ENCODE results near the gene SYTL3. TPM values are rescaled to one million over a fixed set of nuclear protein-coding genes. Genes with fewer than 3 reads are reported as not detected.

The SYTL3 gene
- total and polyA plus RNA-seq, 7 donors, result 1.6 to 6.9 (median 3.3) TPM

DNA sequence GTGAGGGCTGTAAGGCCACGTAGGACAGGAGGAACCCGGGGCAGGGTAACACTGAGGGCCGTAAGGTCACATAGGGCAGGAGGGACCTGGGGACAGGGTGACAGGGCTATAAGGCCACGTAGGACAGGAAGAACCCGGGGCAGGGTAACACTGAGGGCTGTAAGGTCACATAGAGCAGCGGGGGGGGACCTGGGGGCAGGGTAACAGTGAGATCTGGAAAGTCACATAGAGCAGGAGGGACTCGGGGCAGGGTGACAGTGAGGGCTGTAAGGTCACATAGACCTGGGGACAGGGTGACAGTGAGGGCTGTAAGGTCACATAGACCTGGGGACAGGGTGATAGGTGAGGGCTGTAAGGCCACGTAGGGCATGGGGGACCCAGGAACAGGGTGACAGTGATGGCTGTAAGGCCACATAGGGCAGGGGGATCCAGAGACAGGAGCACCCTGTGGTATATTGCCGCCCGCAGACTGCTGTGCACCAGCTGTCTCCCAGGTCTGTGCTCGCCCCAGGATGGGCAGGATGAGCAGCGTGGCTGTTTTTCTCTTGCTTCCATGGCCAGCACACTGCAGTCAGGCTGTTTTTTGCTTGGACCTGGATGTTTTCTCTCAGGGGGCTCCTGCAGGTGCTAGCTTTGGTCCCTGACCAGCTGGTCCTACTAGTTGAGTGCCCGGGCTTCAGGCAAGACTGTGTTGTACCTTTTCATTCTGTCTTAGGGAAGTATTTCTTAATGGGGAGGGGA, 55.7 kb downstream of the SYTL3 start:
- Histone ChIP-seq H3K27ac (peak overlapping the region; percentile 70 to 82 (median 74)), H3K36me3 (no peaks in the 10 kb centered on the region), H3K27me3 (no peaks in the 10 kb centered on the region), H3K4me1 (peaks cover 0 to 51% (median 47%) of the 10 kb centered on the region in 4 donors), H3K9me3 (no peaks in the 10 kb centered on the region), H3K4me3 (no peak overlapping the region)
- TF ChIP-seq POLR2AphosphoS5 (IDR thresholded peaks at IDR 0.05) (no peak), POLR2A (IDR thresholded peaks at IDR 0.05) (no peak), EP300 (IDR thresholded peaks at IDR 0.05) (no peak)
- TF ChIP-seq, protein P1, sequence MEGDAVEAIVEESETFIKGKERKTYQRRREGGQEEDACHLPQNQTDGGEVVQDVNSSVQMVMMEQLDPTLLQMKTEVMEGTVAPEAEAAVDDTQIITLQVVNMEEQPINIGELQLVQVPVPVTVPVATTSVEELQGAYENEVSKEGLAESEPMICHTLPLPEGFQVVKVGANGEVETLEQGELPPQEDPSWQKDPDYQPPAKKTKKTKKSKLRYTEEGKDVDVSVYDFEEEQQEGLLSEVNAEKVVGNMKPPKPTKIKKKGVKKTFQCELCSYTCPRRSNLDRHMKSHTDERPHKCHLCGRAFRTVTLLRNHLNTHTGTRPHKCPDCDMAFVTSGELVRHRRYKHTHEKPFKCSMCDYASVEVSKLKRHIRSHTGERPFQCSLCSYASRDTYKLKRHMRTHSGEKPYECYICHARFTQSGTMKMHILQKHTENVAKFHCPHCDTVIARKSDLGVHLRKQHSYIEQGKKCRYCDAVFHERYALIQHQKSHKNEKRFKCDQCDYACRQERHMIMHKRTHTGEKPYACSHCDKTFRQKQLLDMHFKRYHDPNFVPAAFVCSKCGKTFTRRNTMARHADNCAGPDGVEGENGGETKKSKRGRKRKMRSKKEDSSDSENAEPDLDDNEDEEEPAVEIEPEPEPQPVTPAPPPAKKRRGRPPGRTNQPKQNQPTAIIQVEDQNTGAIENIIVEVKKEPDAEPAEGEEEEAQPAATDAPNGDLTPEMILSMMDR (IDR thresholded peaks at IDR 0.05), result no peak
- 91 to 92% methylated on average over 13 of the region's 13 CpGs for WGBS, 2 donors
- DNase-seq, result peak; percentile 64
- intact Hi-C loops (cut with DNase I), result loop anchor here (2.0 to 10.0 kb wide), 5 partner anchors 47 to 429 kb away; partner anchors contain the start of gene EZR

- Histone ChIP-seq H3K27ac (peak overlapping the region; percentile 70 to 82 (median 74)), H3K9me3 (no peaks in the 10 kb centered on the region), H3K27me3 (no peaks in the 10 kb centered on the region), H3K4me3 (no peak overlapping the region), H3K36me3 (no peaks in the 10 kb centered on the region), H3K4me1 (peaks cover 0 to 51% (median 47%) of the 10 kb centered on the region in 4 donors)
- intact Hi-C loops (cut with DNase I), result loop anchor here (2.0 to 10.0 kb wide), 5 partner anchors 46 to 428 kb away; partner anchors contain the start of gene EZR
- DNase-seq, result peak; percentile 86
- 61 to 67% methylated on average over 6 of the region's 6 CpGs for WGBS, 2 donors
- TF ChIP-seq, protein P1 (IDR thresholded peaks at IDR 0.05), result peak; percentile 36 to 66 (median 54)
- peak in 3 of 4 donors; percentile 77 to 85 (median 84) for TF ChIP-seq EP300 (IDR thresholded peaks at IDR 0.05)
- TF ChIP-seq POLR2AphosphoS5 (IDR thresholded peaks at IDR 0.05), result peak; percentile 63 to 83 (median 71)
- TF ChIP-seq POLR2A (IDR thresholded peaks at IDR 0.05), result no peak
Measured at GRCh38 chr6:158706369-158706982, 56.6 kb downstream of the SYTL3 start.

DNA sequence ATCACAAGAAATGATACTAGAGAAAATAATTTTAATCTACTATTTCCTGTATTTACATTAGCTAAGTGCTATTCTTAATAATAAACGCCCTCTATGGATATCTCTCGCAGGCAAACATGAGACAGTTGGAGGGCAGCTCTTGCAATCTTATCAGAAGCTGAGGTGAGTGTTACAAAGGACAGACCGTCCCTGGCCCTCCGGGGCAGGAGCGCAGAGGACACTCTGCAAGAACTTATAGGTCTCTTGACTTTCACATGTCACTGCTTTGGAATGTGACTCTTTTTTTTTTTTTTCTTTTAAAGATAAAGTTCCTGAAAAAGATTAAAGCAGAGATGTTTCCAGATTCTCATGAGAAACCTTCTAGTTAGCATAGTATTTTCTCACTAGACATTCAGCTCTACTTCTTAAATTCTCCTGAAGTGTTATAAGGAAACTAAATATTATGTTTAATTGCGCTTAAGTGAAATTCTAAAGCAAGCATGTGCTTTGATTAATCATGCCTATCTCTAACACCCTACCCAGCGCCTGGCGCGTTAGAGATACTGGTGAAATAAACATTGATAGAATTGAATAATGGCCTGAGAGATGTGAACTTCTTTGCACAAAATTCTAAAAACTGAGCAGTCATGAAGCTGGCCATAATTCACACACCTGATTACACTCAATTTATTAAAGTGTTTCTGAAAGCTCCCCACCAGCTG, 57.4 kb downstream of the SYTL3 start:
- H3K4me3 ChIP-seq, result no peak overlapping the region
- peak overlapping the region; percentile 70 to 82 (median 74) for H3K27ac ChIP-seq
- WGBS, 2 donors, result 38 to 70% methylated on average over 9 of the region's 9 CpGs
- peak; percentile 83 for DNase-seq
- intact Hi-C loops (cut with DNase I), result loop anchor here (2.0 to 10.0 kb wide), 5 partner anchors 45 to 428 kb away; partner anchors contain the start of gene EZR
- no peaks in the 10 kb centered on the region for H3K9me3 ChIP-seq
- no peaks in the 10 kb centered on the region for H3K36me3 ChIP-seq
- H3K27me3 ChIP-seq, result no peaks in the 10 kb centered on the region
- peaks cover 0 to 51% (median 47%) of the 10 kb centered on the region in 4 donors for H3K4me1 ChIP-seq
- TF ChIP-seq POLR2AphosphoS5 (IDR thresholded peaks at IDR 0.05) (peak; percentile 35 to 75 (median 52)), EP300 (IDR thresholded peaks at IDR 0.05) (peak in 2 of 4 donors; percentile 49 to 71), POLR2A (IDR thresholded peaks at IDR 0.05) (no peak)
- TF ChIP-seq, protein P1 (IDR thresholded peaks at IDR 0.05), result no peak

DNA sequence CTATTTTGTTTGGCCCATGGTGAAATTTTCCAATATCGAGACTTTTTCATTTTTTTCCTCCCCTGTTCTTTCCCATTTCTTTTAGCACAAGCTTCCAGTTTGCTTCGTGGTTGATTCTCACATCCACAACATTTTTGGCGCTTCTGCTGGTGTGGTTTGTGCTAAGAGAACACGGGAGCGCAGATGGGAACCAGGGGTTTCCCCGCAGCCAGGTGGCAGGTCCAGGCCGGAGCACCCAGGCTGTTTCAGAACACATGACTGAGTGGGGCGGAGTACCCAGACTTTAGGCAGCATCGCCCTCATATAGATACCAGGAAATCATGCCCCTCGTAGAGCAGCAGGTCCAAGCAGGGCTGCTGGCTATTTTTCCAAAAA, 58.0 kb downstream of the SYTL3 start:
- H3K4me3 ChIP-seq, result peak overlapping the region in 1 of 4 donors; percentile 7
- TF ChIP-seq POLR2AphosphoS5 (IDR thresholded peaks at IDR 0.05), result no peak
- TF ChIP-seq, protein P1 (IDR thresholded peaks at IDR 0.05), result no peak
- no peak for TF ChIP-seq EP300 (IDR thresholded peaks at IDR 0.05)
- no peak for TF ChIP-seq POLR2A (IDR thresholded peaks at IDR 0.05)
- 36 to 70% methylated on average over 10 of the region's 10 CpGs for WGBS, 2 donors
- peaks cover 0 to 51% (median 47%) of the 10 kb centered on the region in 4 donors for H3K4me1 ChIP-seq
- H3K27me3 ChIP-seq, result no peaks in the 10 kb centered on the region
- peak; percentile 61 for DNase-seq
- H3K36me3 ChIP-seq, result no peaks in the 10 kb centered on the region
- no peaks in the 10 kb centered on the region for H3K9me3 ChIP-seq
- H3K27ac ChIP-seq, result peak overlapping the region; percentile 70 to 82 (median 74)
- intact Hi-C loops (cut with DNase I), result loop anchor here (2.0 to 10.0 kb wide), 5 partner anchors 44 to 427 kb away; partner anchors contain the start of gene EZR
